Measurements from ENCODE around the gene ST6GALNAC3.

DNA sequence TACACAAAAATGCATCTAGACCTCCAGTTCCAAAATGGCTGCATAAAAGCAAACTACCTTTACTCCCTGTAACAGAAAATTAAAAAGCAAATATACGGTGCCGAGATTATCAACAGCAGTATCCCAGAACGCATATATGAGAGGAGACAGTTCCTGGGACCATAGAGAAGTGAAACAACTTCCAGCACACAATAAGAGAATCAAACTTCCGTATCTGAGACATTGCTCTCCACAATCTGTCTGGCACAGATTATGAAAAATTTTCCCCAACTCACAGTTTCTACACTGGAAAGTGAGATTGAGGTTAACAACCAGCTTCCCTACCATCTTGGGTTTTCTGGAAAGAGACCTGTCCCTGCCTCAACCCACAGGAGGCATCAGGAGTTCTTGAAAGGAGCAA, 47.2 kb upstream of the ST6GALNAC3 start:
- TF ChIP-seq POLR2A (IDR thresholded peaks at IDR 0.05): no peak
- TF ChIP-seq, protein P1, sequence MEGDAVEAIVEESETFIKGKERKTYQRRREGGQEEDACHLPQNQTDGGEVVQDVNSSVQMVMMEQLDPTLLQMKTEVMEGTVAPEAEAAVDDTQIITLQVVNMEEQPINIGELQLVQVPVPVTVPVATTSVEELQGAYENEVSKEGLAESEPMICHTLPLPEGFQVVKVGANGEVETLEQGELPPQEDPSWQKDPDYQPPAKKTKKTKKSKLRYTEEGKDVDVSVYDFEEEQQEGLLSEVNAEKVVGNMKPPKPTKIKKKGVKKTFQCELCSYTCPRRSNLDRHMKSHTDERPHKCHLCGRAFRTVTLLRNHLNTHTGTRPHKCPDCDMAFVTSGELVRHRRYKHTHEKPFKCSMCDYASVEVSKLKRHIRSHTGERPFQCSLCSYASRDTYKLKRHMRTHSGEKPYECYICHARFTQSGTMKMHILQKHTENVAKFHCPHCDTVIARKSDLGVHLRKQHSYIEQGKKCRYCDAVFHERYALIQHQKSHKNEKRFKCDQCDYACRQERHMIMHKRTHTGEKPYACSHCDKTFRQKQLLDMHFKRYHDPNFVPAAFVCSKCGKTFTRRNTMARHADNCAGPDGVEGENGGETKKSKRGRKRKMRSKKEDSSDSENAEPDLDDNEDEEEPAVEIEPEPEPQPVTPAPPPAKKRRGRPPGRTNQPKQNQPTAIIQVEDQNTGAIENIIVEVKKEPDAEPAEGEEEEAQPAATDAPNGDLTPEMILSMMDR (IDR thresholded peaks at IDR 0.05): no peak

Measured in testis (tissue), 2 donors.